SK-N-SH (cell line): ENCODE data around the gene GLCCI1. TPM values are rescaled to one million over a fixed set of nuclear protein-coding genes. Genes with fewer than 3 reads are reported as not detected.

Experiments
- CTCF ChIA-PET: fragments of 300-600, 350-600 bp; formaldehyde crosslinking; extraction: SDS; loops from one replicate; lab custom pipeline; 2021; lab: Yijun Ruan, JAX
- POLR2A ChIA-PET: fragments of 350-600 bp; sonication (Branson Sonifier 250); formaldehyde crosslinking; extraction: SDS; loops from one replicate; lab custom pipeline; 2020; ENCODE audit warnings: antibody characterized with exemption, inconsistent platforms; lab: Yijun Ruan, JAX
- DNase-seq: peaks from one replicate; pipeline ENCODE4 v3.0.0; 2012
- H2AFZ ChIP-seq: fragments of 200-600 bp; sonication (generic); 2 replicates; pipeline ENCODE4 v1.8.1; 2016; ENCODE audit warnings: antibody characterized with exemption, mild to moderate bottlenecking, low read depth
- H3F3A ChIP-seq: fragments of 200-600 bp; sonication (generic); replicated peaks from 2 replicates; pipeline ENCODE3; 2016; ENCODE audit warnings: antibody characterized with exemption, mild to moderate bottlenecking; ENCODE audit not compliant: insufficient read depth
- H3K27ac ChIP-seq, 2 experiments: fragments of 200-500 bp in 1 of 2; fragments of 200-600 bp in 1 of 2; sonication (Bioruptor generic) in 1 of 2; sonication (generic), shearing (Covaris generic) in 1 of 2; 2 replicates each; pipeline versions ENCODE4 v1.5.1 to v1.6.1; 2014 to 2016; ENCODE audit warnings: low read depth in 2 of 2, inconsistent platforms in 1 of 2, low read length in 1 of 2, mild to moderate bottlenecking in 1 of 2, mixed read lengths in 1 of 2
- H3K27me3 ChIP-seq: fragments of 200-600 bp; sonication (generic), shearing (Covaris generic); 2 replicates; pipeline ENCODE4 v1.6.1; 2016; ENCODE audit warnings: mixed run types; ENCODE audit not compliant: insufficient read depth
- H3K36me3 ChIP-seq, 2 experiments: fragments of 200-500 bp in 1 of 2; fragments of 200-600 bp in 1 of 2; sonication (Bioruptor generic) in 1 of 2; sonication (generic) in 1 of 2; replicated peaks in 1 of 2; 2 replicates each; pipeline versions ENCODE3 to v1.5.1; 2014 to 2016; ENCODE audit warnings: low read length in 1 of 2, mild to moderate bottlenecking in 1 of 2; ENCODE audit not compliant: insufficient read depth in 2 of 2, control insufficient read depth in 1 of 2
- H3K4me1 ChIP-seq, 2 experiments: fragments of 200-500 bp in 1 of 2; fragments of 200-600 bp in 1 of 2; sonication (Bioruptor generic) in 1 of 2; sonication (generic), shearing (Covaris generic) in 1 of 2; 2 replicates each; pipeline versions ENCODE4 v1.5.1 to v1.6.1; 2014 to 2016; ENCODE audit warnings: low read depth in 1 of 2, low read length in 1 of 2, mixed run types in 1 of 2; ENCODE audit not compliant: insufficient read depth in 2 of 2, control insufficient read depth in 1 of 2
- H3K4me2 ChIP-seq: fragments of 200-600 bp; sonication (generic), shearing (Covaris generic); 2 replicates; pipeline ENCODE4 v1.6.1; 2017; ENCODE audit warnings: mixed run types
- H3K4me3 ChIP-seq, 2 experiments: fragments of 200-500 bp in 1 of 2; fragments of 200-600 bp in 1 of 2; sonication (Bioruptor generic) in 1 of 2; sonication (generic), shearing (Covaris generic) in 1 of 2; 2 replicates each; pipeline versions ENCODE4 v1.5.1 to v1.8.1; 2014 to 2016; ENCODE audit warnings: low read depth in 2 of 2, inconsistent platforms in 1 of 2, low read length in 1 of 2, mild to moderate bottlenecking in 1 of 2, mixed read lengths in 1 of 2, moderate library complexity in 1 of 2
- H3K79me2 ChIP-seq: fragments of 200-600 bp; sonication (generic); 2 replicates; pipeline ENCODE4 v1.8.1; 2017; ENCODE audit warnings: mild to moderate bottlenecking; ENCODE audit not compliant: insufficient read depth
- H3K9ac ChIP-seq: fragments of 200-600 bp; sonication (generic); 2 replicates; pipeline ENCODE4 v1.6.1; 2017; ENCODE audit warnings: mixed run types
- H3K9me2 ChIP-seq: fragments of 200-600 bp; sonication (generic); 2 replicates; pipeline ENCODE4 v1.6.1; 2017; ENCODE audit warnings: mixed run types
- H3K9me3 ChIP-seq: fragments of 200-600 bp; sonication (generic); 2 replicates; pipeline ENCODE4 v1.6.1; 2017; ENCODE audit warnings: mixed run types, mild to moderate bottlenecking, moderate library complexity
- H4K20me1 ChIP-seq: fragments of 200-600 bp; sonication (generic); 2 replicates; pipeline ENCODE4 v1.6.1; 2017; ENCODE audit warnings: mild to moderate bottlenecking, mixed run types; ENCODE audit not compliant: insufficient read depth
- CTCF ChIP-seq: fragments of 200-600 bp; sonication (generic); IDR thresholded peaks from 2 replicates; pipeline ENCODE4 v1.6.1; 2017; ENCODE audit warnings: antibody characterized with exemption, mild to moderate bottlenecking, moderate library complexity
- FOSL2 ChIP-seq: IDR thresholded peaks from 2 replicates; pipeline ENCODE4 v1.4.0; 2012; ENCODE audit warnings: low read depth, mild to moderate bottlenecking, moderate library complexity, borderline replicate concordance
- FOXJ3 ChIP-seq: sonication (generic); formaldehyde crosslinking; IDR thresholded peaks from 2 replicates; pipeline ENCODE4 v1.5.1; 2020; ENCODE audit warnings: mild to moderate bottlenecking, missing genetic modification reagents
- GABPA ChIP-seq: IDR thresholded peaks from 2 replicates; pipeline ENCODE4 v1.4.0; 2012; ENCODE audit warnings: low read depth, mild to moderate bottlenecking
- GATA2 ChIP-seq: sonication (generic); formaldehyde crosslinking; IDR thresholded peaks from 2 replicates; pipeline ENCODE4 v1.5.0; 2020; ENCODE audit warnings: mild to moderate bottlenecking, missing genetic modification reagents
- IRF3 ChIP-seq: fragments of 150-350 bp; IDR thresholded peaks from 2 replicates; pipeline ENCODE4 v1.6.1; 2016; ENCODE audit warnings: mild to moderate bottlenecking, low read depth, low read length
- JUND ChIP-seq: IDR thresholded peaks from 2 replicates; pipeline ENCODE4 v1.4.0; 2012
- NRF1 ChIP-seq: IDR thresholded peaks from 2 replicates; pipeline ENCODE4 v1.6.1; 2012; ENCODE audit warnings: low read depth, mild to moderate bottlenecking, low read length
- RCOR1 ChIP-seq: fragments of 150-350 bp; IDR thresholded peaks from 2 replicates; pipeline ENCODE4 v1.6.1; 2017; ENCODE audit warnings: antibody characterized with exemption, low read length
- SIN3A ChIP-seq: IDR thresholded peaks from 2 replicates; pipeline ENCODE4 v1.6.1; 2012; ENCODE audit warnings: low read depth, mild to moderate bottlenecking, low read length, moderate library complexity, borderline replicate concordance
- TAF1 ChIP-seq: IDR thresholded peaks from 2 replicates; pipeline ENCODE4 v1.6.1; 2012; ENCODE audit warnings: low read depth, mild to moderate bottlenecking, low read length, moderate library complexity, borderline replicate concordance
- TCF12 ChIP-seq: IDR thresholded peaks from 2 replicates; pipeline ENCODE4 v1.4.0; 2012
- WGBS: methylation state at CpG from one replicate; pipeline ENCODE4 v1.1.6; 2017; ENCODE audit warnings: low lambda C conversion rate; 5-methylcytosine and 5-hydroxymethylcytosine counted together
- polyA plus RNA-seq, 3 experiments: library from polyadenylated mRNA; depleted of rRNA; stranded (reverse); fragments of >200 nt; gene quantifications; 2 replicates each; pipeline ENCODE4 v1.2.3, GENCODE V29; 2012

Gene GLCCI1
- polyA plus RNA-seq, 1 of the 3 experiments (the other 2 are of a cell fraction): 5.5 TPM

GRCh38 chr7:7979558-7979957 is 11.0 kb downstream of the GLCCI1 start:
- DNase-seq: no peak
- peaks cover 2 to 4% of the 10 kb centered on the region in 2 experiments; a peak in 3 of 4 replicates for H3K4me1 ChIP-seq
- no peak overlapping the region for H3K27ac ChIP-seq
- no peak overlapping the region for H2AFZ ChIP-seq
- H3K9ac ChIP-seq: no peak overlapping the region
- no peak overlapping the region for H3K4me3 ChIP-seq
- H4K20me1 ChIP-seq: no peaks in the 10 kb centered on the region
- peaks cover 28% of the 10 kb centered on the region for H3K79me2 ChIP-seq
- no peak overlapping the region for H3K4me2 ChIP-seq
- TF ChIP-seq FOXJ3 (CRISPR knock-in tag): no peak
- no peak for TF ChIP-seq SIN3A
- no peak for TF ChIP-seq GABPA
- TF ChIP-seq RCOR1: no peak
- H3K9me3 ChIP-seq: no peaks in the 10 kb centered on the region
- H3K36me3 ChIP-seq: peaks cover 0 to 2% of the 10 kb centered on the region in 2 experiments
- WGBS: 94% methylated on average over 1 of the region's 1 CpG
- CTCF ChIA-PET: interaction anchor here (0.7 to 1.6 kb wide), 5 partner anchors 10 to 240 kb away, joined by 3 read pairs; no protein-coding TSS in a partner anchor
- no peaks in the 10 kb centered on the region for H3F3A ChIP-seq
- no peaks in the 10 kb centered on the region for H3K9me2 ChIP-seq
- H3K27me3 ChIP-seq: no peaks in the 10 kb centered on the region
- POLR2A ChIA-PET: no interaction called here

GRCh38 chr7:7980134-7980533 is 11.5 kb downstream of the GLCCI1 start:
- Histone ChIP-seq H3K27me3 (no peaks in the 10 kb centered on the region), H2AFZ (no peak overlapping the region), H3K36me3 (no peaks in the 10 kb centered on the region), H3K4me1 (peaks cover 2 to 4% of the 10 kb centered on the region in 2 experiments; a peak in 3 of 4 replicates), H3K27ac (no peak overlapping the region), H3F3A (no peaks in the 10 kb centered on the region), H3K79me2 (peaks cover 27% of the 10 kb centered on the region), H3K4me3 (no peak overlapping the region), H3K9me2 (no peaks in the 10 kb centered on the region), H3K9me3 (no peaks in the 10 kb centered on the region), H3K4me2 (no peak overlapping the region), H4K20me1 (no peaks in the 10 kb centered on the region), H3K9ac (no peak overlapping the region)
- no peak for DNase-seq
- ChIA-PET CTCF (interaction anchor here (0.6 to 1.6 kb wide), 5 partner anchors 10 to 239 kb away, joined by 3 read pairs; partner anchors contain the start of gene GLCCI1), POLR2A (no interaction called here)
- WGBS: 93% methylated on average over 2 of the region's 2 CpGs
- no peak for TF ChIP-seq GATA2
- no peak for TF ChIP-seq FOSL2
- TF ChIP-seq NRF1: no peak
- no peak for TF ChIP-seq CTCF

GRCh38 chr7:7982904-7983303 is 14.3 kb downstream of the GLCCI1 start:
- no peaks in the 10 kb centered on the region for H3K27me3 ChIP-seq
- 95% methylated on average over 4 of the region's 4 CpGs for WGBS
- H3K9me3 ChIP-seq: no peaks in the 10 kb centered on the region
- no peak overlapping the region for H3K4me2 ChIP-seq
- H3K79me2 ChIP-seq: peaks cover 11% of the 10 kb centered on the region; the same call in 1 of the 2 replicates
- H3K4me1 ChIP-seq: peaks cover 0 to 2% of the 10 kb centered on the region in 2 experiments; a peak in 3 of 4 replicates
- no peaks in the 10 kb centered on the region for H3F3A ChIP-seq
- no peak overlapping the region for H3K27ac ChIP-seq
- no peak overlapping the region for H2AFZ ChIP-seq
- no peaks in the 10 kb centered on the region for H3K36me3 ChIP-seq
- no peak overlapping the region for H3K9ac ChIP-seq
- TF ChIP-seq TCF12: no peak
- TF ChIP-seq TAF1: no peak
- TF ChIP-seq JUND: no peak
- TF ChIP-seq IRF3: no peak
- TF ChIP-seq RCOR1: no peak
- no peak for TF ChIP-seq CTCF
- no peaks in the 10 kb centered on the region for H4K20me1 ChIP-seq
- ChIA-PET POLR2A (interaction anchor here (0.6 kb wide), 1 partner anchor 9 kb away, joined by 3 read pairs; no protein-coding TSS in a partner anchor), CTCF (interaction anchor here (1.2 to 1.5 kb wide), 3 partner anchors 9 to 301 kb away, joined by 3 to 4 read pairs (median 3); no protein-coding TSS in a partner anchor)
- no peak overlapping the region for H3K4me3 ChIP-seq
- H3K9me2 ChIP-seq: no peaks in the 10 kb centered on the region
- no peak for DNase-seq
